SK-N-SH (cell line): ENCODE data around the gene SBF2.

ENCODE experiments used
- CTCF ChIP-seq: fragments of 200-600 bp; sonication (generic); IDR thresholded peaks from 2 replicates; pipeline ENCODE4 v1.6.1; 2017; ENCODE audit warnings: antibody characterized with exemption, mild to moderate bottlenecking, moderate library complexity
- FOXM1 ChIP-seq: IDR thresholded peaks from 2 replicates; pipeline ENCODE4 v1.4.0; 2012; ENCODE audit warnings: low read depth, mild to moderate bottlenecking
- NRF1 ChIP-seq: IDR thresholded peaks from 2 replicates; pipeline ENCODE4 v1.6.1; 2012; ENCODE audit warnings: low read depth, mild to moderate bottlenecking, low read length

DNA sequence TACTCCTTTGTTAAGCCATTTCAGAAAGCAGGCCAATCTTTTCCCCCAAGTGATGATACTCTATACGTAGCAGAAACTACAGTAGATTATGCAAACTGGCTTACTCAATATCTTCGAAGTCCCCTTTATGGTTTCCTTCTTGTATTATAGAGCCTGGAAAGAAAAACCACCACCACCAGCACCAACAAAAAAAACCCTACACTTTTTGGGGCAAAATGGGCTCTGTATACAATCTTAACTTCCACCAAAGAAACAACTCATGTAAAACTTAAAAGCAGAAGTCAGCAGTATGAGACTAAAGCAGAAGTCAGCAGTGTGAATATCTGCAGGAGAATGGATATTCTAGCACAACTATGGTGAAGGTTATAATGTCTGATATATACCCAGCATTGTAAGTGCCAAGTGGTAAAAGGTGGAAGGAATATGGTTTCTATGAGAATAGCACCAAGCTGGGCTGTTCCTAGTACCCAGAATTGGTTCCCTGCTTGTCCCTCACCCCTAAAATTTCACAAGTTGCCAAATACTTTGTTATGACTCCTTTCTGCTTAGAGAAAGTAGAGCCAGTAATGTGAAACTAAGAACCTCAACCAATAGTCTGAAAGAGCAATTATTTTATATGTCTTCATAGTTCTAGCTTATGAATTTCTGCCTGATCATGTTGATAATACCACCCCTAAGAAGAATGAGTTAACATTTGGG, 252.1 kb downstream of the SBF2 start:
- TF ChIP-seq NRF1 = no peak
- no peak for TF ChIP-seq CTCF
- no peak for TF ChIP-seq FOXM1
